ENCODE data around the gene KPNA4. TPM values are rescaled to one million over a fixed set of nuclear protein-coding genes. Genes with fewer than 3 reads are reported as not detected.
A peak's percentile ranks its signal among the peaks of the same experiment; 100 is the strongest.
"Not testable (repeated sequence)": the region's sequence is repeated elsewhere in the genome, so short reads cannot be mapped to it uniquely, and the experiment has no call there.

KPNA4 gene
- total RNA-seq, 1 experiment from 2014 or later = 31.7 TPM

DNA sequence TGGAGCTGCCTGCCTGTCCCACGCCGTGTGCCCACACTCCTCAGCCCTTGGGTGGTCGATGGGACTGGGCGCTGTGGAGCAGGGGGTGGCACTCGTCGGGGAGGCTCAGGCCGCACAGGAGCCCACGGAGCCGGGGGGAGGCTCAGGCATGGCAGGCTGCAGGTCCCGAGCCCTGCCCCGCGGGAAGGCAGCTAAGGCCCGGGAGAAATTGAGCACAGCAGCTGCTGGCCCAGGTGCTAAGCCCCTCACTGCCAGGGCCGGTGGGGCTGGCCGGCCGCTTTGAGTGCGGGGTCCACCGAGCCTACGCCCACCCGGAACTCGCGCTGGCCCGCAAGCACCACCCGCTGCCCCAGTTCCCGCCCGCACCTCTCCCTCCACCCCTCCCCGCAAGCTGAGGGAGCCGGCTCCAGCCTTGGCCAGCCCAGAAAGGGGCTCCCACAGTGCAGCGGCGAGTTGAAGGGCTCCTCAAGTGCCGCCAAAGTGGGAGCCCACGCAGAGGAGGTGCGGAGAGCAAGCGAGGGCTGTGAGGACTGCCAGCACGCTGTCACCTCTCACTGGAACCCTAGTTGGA lies 8.7 kb upstream of the KPNA4 start:
- DNase-seq (ENCODE audit: extremely low read depth, low read depth) = not testable (repeated sequence)

DNA sequence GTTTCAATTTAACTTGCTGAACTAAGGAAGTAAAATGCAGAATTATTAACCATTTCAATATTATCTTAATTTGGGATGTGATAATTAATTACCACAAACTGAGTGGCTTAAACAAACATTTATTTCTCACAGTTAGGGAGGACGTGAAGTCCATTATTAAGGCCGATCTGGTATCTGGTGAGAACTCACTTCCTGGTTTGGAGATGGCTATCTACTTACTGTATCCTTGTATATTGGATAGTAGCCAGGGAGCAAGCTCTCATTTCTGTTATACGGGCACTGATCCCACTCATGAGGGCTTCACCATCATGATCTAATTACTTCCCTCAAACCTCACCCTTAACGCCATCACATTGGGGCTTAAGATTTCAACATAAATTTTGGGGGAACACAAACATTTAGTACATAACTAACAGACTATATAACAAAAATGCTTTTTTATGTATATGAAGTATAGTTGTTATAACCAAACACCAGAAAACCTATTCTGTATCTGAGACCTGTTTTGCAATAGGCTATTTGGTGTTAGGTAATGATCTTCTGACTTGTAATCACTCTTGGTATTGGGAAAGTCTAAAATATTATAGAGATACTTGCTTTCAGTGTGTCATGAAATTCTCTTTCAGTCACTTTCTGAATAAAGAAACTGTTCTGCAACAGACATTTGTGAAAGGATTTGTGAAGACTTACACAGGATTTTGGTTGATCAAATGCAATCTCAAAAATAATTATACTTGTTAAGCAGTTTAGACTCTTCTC lies 4.7 kb upstream of the KPNA4 start:
- no peak for DNase-seq (ENCODE audit: extremely low read depth, low read depth)

DNA sequence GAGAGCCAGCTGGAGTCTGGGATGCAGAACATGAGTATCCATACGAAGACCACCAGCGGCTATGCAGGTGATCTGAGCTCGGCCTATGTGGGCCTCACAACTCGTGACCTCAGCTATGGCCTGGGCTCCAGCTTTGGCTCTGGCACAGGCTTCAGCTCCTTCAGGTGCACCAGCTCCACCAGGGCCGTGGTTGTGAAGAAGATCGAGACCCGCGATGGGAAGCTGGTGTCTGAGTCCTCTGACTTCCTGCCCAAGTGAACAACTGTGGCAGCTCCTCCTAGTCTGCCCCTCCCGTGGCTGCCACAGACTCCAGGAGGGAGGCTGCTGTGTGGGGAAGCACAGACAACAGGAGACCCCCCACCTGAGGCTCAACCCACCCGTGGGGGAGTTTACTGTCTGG lies 3.6 kb upstream of the KPNA4 start:
- DNase-seq (ENCODE audit: extremely low read depth, low read depth) = no peak

DNA sequence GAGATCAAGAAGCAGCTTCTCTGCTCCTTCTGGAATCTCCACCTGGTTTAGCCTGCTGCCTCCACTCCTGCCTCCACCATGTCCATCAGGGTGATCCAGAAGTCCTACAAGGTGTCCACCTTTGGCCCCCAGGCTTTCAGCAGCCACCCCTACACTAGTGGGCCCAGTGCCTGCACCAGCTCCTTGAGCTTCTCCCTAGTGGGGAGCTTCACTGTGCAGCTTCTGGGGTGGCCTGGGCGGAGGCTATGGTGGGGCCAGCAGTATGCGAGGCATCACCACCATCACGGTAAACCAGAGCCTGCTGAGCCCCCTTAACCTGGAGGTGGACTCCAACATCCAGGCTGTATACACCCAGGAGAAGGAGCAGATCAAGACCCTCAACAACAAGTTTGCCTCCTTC lies 2.4 kb upstream of the KPNA4 start:
- DNase-seq (ENCODE audit: extremely low read depth, low read depth) = no peak

DNA sequence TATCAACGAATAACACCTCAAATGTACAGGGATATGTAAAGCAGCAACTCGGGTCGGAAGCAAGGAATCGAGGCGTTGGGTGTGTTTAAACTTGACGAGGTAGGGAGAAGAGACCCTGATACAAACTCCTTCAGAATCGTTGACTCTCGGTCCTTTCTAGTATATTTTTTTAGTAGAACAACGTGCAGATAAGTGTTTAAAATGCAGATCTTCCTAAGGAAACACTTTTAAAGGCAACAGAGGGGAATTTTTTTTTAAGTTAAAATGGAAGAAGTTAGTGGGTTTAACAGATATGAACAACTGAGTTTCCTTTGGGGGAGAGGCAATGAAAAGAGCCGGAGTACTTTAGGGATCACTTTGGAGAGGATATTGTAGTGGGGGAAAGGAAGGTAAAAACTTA lies 1.1 kb upstream of the KPNA4 start:
- no peak for DNase-seq (ENCODE audit: extremely low read depth, low read depth)

DNA sequence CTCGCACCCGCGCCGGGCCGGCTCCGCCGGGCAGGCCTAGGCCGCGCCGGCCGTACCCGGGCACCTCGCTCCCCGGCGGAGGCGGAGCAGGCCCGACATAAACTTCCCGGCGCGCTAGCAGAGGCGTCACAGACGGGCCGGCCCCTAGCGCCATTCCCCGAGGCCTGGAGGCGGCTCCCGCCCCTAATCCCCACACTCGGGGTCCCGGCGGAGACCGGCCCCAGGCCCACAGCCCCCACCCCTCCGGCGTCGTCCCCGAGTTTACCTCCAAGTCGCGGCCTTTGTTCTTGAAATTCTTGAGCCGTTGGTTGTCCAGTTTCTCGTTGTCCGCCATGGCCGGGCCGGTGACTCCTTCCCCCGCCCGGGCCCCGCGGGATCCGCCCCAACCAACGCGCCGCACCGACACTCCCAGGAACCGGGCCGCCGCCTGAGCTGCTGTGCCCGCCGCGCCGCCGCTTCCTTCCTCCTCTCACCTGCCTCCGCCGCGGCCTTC lies 376 bp downstream of the KPNA4 start:
- DNase-seq (ENCODE audit: extremely low read depth, low read depth) = peak; percentile 33

DNA sequence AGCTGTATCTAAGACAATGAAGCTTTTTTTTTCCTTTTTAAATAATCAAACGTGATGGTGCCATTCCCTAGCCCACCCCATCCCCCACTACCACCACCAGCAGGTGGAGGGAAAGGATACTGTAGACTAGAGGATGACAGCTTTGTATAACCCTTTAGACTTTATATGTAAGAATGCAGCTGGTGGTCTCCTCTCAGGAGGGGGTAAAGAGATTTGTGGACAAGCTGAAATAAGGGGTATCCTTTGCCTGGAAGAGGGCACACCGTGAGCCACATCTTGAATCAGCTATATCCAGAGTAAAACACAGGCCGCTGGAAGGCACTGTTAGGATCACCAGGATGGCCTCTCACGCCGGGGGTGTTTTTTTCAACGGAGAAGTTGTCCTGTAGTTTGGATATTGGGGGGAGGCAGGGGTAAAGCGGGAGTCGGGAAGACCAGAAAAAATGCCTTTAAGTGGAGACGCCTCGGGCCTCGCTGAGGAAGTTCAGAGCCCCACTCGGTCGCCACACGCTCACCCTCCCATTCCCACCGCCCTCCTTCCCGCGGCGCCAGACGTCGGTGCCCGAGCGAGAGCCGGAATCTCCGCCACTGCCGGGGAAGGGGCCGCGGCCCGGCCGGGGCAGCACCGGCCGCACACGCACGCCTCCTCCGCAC lies 986 bp downstream of the KPNA4 start:
- DNase-seq (ENCODE audit: extremely low read depth, low read depth) = no peak

DNA sequence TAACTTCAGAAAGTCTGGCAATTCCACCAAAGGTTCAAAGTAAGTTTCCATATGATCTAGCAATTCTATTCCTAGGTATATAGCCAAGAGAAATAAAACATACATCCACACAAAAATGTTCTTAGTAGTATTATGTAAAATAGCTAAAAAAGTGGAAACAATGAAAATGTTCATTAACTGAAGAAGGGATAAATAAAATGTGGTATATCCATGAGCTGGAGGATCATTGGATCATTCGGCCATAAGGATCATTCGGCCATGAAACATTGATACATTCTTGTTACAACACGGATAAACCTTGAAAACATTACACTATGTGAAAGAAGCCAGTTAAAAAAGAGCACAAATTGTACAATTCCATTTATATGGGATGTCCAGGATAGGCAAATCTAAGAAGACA lies 2.4 kb downstream of the KPNA4 start:
- DNase-seq (ENCODE audit: extremely low read depth, low read depth) = no peak

DNA sequence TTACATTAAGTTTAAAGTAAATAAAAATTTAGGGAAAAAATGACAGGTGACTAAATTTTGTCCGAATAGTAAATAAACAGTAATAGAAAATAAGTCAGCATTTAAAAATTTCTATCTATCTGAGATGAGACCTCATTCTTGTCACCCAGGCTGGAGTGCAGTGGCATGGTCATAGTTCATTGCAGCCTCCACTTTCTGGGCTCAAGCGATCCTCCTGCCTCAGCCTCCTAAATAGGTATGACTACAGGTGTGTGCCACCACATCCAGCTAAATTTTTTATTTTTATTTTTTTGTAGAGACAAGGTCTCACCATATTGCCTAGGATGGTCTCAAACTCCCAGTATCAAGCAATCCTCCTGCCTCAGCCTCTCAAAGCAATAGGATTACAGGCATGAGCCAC lies 7.8 kb downstream of the KPNA4 start:
- DNase-seq (ENCODE audit: extremely low read depth, low read depth) = no peak

DNA sequence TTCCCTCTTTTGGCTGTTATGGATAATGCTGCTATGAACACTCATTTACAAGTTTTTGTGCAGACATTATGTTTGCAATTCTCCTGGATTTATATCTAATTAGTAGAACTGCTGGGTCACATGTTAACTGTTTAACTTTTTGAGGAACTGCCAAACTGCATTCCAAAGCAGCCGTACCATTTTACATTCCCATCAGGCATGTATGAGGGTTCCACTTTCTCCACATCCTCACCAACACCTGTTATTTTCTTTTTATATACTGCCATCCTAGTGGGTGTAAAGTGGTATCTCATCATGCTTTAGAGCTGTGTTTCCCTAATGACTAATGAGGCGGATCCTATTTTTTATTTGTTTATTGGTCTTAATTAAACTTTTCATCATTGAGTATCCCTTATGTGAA lies 9.2 kb downstream of the KPNA4 start:
- DNase-seq (ENCODE audit: extremely low read depth, low read depth) = no peak

DNA sequence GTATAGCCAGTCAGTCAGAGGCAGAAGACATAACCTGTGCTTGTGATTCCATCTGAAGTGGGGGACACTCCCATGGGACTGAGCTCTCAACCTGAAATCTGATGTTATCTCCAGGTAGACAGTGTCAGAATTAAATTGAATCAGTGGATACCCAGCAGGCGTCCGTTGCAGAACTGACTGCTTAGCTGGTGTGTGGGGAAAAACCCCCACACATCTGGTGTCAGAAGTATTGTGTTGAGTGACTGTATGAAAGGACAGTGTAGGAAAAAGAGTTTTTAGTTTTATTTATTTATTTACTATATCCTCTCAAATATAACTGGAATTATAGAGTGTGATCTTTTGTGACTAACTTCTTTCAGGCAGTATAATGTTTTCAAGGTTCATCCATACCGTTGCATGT lies 10.4 kb downstream of the KPNA4 start:
- DNase-seq (ENCODE audit: extremely low read depth, low read depth) = no peak

DNA sequence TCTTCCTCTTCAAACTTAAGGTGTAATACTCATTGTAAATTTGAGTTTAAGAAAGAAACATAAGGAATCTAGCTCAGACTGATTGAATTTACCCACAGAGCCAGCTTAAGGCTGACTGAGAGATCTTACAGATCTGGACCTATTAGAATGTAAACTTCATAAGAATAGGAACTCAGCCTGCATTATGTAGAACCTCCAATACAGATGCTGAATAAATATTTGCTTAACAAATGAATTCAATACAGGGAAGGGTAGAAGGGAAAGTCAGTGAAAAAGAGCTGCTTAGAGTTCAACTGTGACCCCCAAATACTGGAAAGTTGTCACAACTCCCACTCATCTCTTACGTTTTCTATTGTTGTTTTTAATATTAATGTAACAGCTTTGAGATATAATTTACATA lies 11.5 kb downstream of the KPNA4 start:
- no peak for DNase-seq (ENCODE audit: extremely low read depth, low read depth)

DNA sequence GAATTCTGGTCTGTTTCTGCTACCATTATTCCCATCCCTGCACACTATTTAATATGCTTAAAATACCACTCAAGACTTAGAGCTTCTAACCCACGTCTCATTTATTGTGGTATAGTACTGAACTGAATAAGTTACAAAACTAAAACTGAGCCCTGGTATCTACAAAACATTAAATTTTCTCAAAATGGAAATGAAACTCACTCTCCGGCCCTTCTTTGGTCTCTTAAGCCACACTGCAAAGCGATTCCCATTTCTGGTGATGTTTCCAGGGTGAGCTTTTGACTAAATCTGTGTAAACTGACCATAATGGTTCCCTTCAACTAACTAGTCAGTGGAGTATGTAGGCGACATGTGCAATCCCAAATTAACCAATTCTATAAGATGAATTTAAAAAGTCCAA lies 18.6 kb downstream of the KPNA4 start:
- DNase-seq (ENCODE audit: extremely low read depth, low read depth) = no peak

DNA sequence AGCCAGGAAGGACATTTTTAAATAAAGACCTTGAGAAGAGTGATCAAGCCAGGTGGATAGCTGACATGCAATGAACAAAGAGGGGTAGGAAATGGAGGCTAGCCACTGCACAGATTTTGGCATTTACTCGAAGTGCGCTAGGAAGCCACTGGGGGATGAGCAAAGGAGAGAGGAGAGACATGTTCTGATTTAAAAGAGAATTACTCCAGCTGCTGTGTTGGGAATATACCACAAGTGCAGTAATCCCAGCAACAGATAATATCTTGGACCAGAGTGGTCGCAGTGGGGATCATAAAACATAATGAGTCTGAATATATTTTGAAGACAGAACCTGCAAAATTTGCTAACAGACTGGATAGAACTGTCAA lies 19.9 kb downstream of the KPNA4 start:
- no peak for DNase-seq (ENCODE audit: extremely low read depth, low read depth)

DNA sequence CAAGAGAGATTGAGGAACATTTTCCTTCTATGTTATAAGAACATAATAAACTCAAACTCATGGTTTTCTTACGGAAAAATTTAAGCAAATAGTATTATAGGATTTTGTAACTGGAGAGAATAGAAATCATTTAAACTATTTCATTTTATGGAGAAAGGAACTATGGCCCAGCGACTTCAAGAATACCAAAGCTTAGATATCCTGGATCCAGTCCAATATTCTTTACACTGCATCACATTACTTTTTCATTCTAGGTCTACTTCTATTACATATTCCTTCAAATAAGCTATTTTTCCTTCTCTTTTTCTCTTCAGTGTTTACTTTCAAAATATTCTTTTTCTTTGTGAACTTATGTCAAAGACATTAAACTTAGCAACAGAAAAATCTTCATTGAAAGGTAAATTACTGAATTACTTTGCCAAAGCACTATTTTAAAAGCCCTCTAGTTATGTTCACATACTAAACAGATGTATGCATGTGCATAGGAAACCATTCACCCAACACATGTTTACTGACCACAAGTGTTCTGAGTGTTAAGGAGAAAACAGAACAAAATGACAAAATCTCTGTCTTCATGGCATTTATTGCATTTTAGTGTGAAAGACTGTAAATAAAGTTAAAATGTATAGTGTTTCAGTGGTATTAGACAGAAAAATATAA lies 20.4 kb downstream of the KPNA4 start:
- no peak for DNase-seq (ENCODE audit: extremely low read depth, low read depth)

DNA sequence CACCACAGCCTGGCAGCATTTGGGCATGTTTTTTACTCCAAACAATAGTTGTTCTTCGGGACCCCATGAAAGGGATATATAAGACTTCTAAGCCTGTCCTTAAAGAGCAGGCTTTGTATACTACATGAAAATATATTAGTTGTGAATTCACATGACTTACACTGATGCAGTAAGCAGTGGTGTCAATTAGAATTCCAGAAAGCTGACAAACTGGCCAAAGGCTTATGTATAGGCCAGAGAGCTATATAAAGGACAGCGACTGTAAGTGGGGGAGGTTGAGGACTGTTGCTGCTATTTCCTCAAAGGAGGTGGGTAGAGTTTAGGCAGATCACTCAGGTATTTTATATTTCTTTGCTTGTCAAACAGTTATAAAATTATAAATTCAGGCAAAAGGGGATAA lies 24.8 kb downstream of the KPNA4 start:
- no peak for DNase-seq (ENCODE audit: extremely low read depth, low read depth)

DNA sequence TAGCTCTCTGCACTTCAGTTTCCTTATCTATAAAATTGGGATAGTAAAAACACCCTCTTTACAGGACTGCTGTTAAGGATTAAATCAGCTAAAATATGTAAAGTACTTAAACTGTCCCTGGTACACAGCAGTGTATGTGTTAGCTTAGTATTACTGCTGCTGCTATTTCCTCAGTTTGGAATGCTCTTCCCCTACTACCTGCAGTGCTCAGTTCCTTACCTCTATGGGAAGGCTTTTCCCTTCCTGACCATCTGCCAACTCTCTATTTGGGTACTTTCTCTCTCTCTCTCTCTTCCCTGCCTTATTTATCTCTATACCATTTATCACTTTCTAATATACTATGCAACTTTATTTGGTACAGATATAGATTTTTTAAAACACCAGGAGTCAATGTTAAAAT lies 26.5 kb downstream of the KPNA4 start:
- DNase-seq (ENCODE audit: extremely low read depth, low read depth) = no peak

DNA sequence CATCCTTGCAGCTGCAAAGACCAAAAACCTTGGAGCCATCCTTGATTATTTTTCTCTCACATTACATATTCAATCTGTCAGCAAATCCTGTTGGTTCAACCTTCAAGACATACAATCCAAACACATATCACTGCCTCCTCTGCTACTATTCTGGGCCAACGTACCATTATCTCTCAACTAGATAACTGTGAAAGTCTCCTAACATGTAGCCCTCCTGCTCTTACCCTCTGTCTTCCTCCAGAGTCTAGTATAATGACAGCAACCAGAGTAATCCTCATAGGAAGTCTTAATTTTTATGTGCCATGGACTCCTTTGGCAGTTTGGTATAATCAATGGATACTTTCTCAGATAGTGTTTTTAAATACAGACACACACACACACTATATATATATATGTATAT lies 27.6 kb downstream of the KPNA4 start:
- no peak for DNase-seq (ENCODE audit: extremely low read depth, low read depth)

DNA sequence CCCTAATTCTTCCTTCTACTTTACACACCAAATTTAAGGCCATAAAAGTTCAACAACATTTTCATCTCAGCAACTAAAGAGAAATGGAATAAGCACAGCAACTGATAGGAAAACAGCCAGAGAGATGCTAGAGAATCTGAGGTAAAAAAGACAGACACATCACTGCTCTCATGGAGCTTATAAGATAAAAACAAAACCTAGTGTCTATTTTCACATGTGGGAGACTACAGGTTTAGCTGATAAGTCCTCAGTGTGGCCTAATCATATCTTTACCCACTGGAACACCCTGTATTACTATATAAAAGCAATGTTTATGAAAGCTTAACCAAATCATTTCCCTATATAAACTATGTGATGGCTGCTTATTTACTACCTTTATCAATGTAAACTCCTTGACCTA lies 33.0 kb downstream of the KPNA4 start:
- no peak for DNase-seq (ENCODE audit: extremely low read depth, low read depth)

DNA sequence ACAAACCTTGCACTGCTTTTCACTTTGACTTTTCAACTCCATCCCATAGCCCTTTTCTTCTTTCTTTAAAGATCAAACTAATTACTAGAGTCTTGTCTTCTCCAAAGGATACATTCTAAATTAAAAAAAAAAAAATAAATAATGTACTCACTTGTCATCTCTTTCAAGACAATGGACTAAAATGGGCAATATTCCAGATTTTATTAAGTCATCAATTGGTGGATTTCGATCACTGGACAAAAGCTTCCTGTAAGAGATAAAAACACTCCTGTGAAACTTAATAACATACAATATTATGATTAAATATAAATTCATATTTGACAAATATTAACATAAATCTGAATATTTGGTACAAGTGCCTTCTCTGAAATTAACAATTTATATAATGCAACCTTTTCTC lies 34.1 kb downstream of the KPNA4 start:
- DNase-seq (ENCODE audit: extremely low read depth, low read depth) = no peak

DNA sequence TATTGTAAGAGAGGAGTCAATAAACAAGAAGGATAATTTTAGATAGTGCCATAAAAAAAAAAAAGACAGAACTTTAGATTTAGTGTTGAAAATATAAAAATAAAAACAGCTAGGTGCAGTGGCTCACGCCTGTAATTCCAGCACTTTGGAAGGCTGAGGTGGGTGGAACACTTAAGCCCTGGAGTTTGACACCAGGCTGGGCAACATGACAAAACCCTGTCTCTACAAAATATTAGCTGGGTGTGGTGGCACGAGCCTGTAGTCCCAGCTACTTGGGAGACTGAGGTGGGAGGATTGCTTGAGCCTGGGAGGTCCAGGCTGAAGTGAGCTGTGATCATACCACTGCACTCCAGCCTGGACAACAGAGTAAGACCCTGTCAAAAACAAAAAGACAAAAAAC lies 49.0 kb downstream of the KPNA4 start:
- not testable (repeated sequence) for DNase-seq (ENCODE audit: extremely low read depth, low read depth)

DNA sequence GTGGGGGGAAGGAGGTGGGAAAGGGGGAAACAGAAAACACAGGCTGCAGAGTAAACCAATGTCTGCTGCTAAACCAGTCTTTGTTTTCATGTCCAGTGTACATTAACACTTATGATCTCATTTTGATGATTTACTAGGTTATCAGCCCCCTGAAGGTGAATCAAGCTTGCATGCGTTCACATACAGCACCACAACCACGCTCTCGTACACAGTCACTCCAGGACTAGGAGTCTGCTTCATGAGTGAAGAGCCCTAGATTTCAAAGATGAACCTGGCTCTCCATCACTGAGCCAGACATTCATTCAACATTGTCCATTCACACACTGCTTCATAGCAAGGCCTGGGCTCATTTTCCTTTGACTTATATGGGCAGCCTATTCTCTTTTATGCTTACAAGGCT lies 64.0 kb downstream of the KPNA4 start:
- no peak for DNase-seq (ENCODE audit: extremely low read depth, low read depth)

All from NCI-H460 (cell line).